Measurements from ENCODE around the gene CLCN3. TPM values are rescaled to one million over a fixed set of nuclear protein-coding genes. Genes with fewer than 3 reads are reported as not detected.

The CLCN3 gene
- total and polyA plus RNA-seq, 9 of the 15 experiments (the other 6 are each of a cell fraction or from before 2014, with no cell fraction given): 12.7 to 60.6 (median 38.5) TPM

- TF ChIP-seq, protein P1, sequence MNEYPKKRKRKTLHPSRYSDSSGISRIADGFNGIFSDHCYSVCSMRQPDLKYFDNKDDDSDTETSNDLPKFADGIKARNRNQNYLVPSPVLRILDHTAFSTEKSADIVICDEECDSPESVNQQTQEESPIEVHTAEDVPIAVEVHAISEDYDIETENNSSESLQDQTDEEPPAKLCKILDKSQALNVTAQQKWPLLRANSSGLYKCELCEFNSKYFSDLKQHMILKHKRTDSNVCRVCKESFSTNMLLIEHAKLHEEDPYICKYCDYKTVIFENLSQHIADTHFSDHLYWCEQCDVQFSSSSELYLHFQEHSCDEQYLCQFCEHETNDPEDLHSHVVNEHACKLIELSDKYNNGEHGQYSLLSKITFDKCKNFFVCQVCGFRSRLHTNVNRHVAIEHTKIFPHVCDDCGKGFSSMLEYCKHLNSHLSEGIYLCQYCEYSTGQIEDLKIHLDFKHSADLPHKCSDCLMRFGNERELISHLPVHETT (CRISPR knock-in tag; conservative IDR thresholded peaks at IDR 0.05 in 1 of 2, IDR thresholded peaks at IDR 0.05 in 1 of 2): no peak
- TF ChIP-seq ADNP (tag; IDR thresholded peaks at IDR 0.05) (no peak), TSC22D4 (tag; IDR thresholded peaks at IDR 0.05) (no peak), SRSF9 (IDR thresholded peaks at IDR 0.05; ENCODE audit: borderline replicate concordance, low read depth, low read length) (no peak), ARNT (IDR thresholded peaks at IDR 0.05) (no peak), CEBPB (tag; IDR thresholded peaks at IDR 0.05) (no peak), NCOR1 (IDR thresholded peaks at IDR 0.05) (no peak), DPF2 (IDR thresholded peaks at IDR 0.05) (0 out of 2 replicates have a peak, but pooled peaks have one; percentile 45), GATAD2A (IDR thresholded peaks at IDR 0.05) (no peak), BCL6 (CRISPR knock-in tag; IDR thresholded peaks at IDR 0.05) (no peak), SETDB1 (IDR thresholded peaks at IDR 0.05; ENCODE audit: low read length) (no peak), ZNF282 (CRISPR knock-in tag; IDR thresholded peaks at IDR 0.05) (no peak), CCAR2 (IDR thresholded peaks at IDR 0.05; ENCODE audit: low read depth, low read length) (no peak), DDX20 (tag; IDR thresholded peaks at IDR 0.05; ENCODE audit: low read depth) (no peak), ZBTB7A (IDR thresholded peaks at IDR 0.05; ENCODE audit: borderline replicate concordance, control insufficient read depth, low read depth, low read length) (no peak), ZNF124 (CRISPR knock-in tag; IDR thresholded peaks at IDR 0.05) (no peak), VEZF1 (CRISPR knock-in tag; IDR thresholded peaks at IDR 0.05) (no peak), CC2D1A (IDR thresholded peaks at IDR 0.05) (peak; percentile 24; the same call in 1 of the 2 replicates), ZNF717 (CRISPR knock-in tag; IDR thresholded peaks at IDR 0.05) (no peak), SLC30A9 (CRISPR knock-in tag; IDR thresholded peaks at IDR 0.05) (no peak), DIDO1 (tag; IDR thresholded peaks at IDR 0.05; ENCODE audit: low read depth) (no peak), SUPT5H (IDR thresholded peaks at IDR 0.05) (no peak)
- TF ChIP-seq, protein P2, sequence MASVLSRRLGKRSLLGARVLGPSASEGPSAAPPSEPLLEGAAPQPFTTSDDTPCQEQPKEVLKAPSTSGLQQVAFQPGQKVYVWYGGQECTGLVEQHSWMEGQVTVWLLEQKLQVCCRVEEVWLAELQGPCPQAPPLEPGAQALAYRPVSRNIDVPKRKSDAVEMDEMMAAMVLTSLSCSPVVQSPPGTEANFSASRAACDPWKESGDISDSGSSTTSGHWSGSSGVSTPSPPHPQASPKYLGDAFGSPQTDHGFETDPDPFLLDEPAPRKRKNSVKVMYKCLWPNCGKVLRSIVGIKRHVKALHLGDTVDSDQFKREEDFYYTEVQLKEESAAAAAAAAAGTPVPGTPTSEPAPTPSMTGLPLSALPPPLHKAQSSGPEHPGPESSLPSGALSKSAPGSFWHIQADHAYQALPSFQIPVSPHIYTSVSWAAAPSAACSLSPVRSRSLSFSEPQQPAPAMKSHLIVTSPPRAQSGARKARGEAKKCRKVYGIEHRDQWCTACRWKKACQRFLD (CRISPR knock-in tag; IDR thresholded peaks at IDR 0.05): no peak
- TF ChIP-seq, protein P3, sequence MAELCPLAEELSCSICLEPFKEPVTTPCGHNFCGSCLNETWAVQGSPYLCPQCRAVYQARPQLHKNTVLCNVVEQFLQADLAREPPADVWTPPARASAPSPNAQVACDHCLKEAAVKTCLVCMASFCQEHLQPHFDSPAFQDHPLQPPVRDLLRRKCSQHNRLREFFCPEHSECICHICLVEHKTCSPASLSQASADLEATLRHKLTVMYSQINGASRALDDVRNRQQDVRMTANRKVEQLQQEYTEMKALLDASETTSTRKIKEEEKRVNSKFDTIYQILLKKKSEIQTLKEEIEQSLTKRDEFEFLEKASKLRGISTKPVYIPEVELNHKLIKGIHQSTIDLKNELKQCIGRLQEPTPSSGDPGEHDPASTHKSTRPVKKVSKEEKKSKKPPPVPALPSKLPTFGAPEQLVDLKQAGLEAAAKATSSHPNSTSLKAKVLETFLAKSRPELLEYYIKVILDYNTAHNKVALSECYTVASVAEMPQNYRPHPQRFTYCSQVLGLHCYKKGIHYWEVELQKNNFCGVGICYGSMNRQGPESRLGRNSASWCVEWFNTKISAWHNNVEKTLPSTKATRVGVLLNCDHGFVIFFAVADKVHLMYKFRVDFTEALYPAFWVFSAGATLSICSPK (IDR thresholded peaks at IDR 0.05; ENCODE audit: borderline replicate concordance): no peak
These were observed 7.2 kb upstream of the CLCN3 start (continued) for GRCh38 chr4:169612871-169613859.

All from K562 (cell line).